GM19438 (cell line): ENCODE measurements around the gene MCF2L2.
A peak's percentile ranks its signal among the peaks of the same experiment; 100 is the strongest.
"Not testable (repeated sequence)": the region's sequence is repeated elsewhere in the genome, so short reads cannot be mapped to it uniquely, and the experiment has no call there.

Experiments
- ATAC-seq: cut with Tn5 transposase; IDR thresholded peaks from one replicate; pipeline ENCODE4 v1.9.1; 2021; ENCODE audit warnings: low read depth; ENCODE audit not compliant: unreplicated experiment

The MCF2L2 gene

GRCh38 chr3:183428447-183429211 lies at the start of gene MCF2L2:
Gene MCF2L2, minus strand, starts transcription at chr3:183428619. Its CDS starts 642 bp downstream, at chr3:183427977.
- ATAC-seq: peak; percentile 89

- no peak for ATAC-seq
These were observed 49.5 kb upstream of the MCF2L2 start for GRCh38 chr3:183477801-183478456.

GRCh38 chr3:183475764-183476162 lies 47.3 kb upstream of the MCF2L2 start:
- not testable (repeated sequence) for ATAC-seq

- ATAC-seq: no peak
These were observed 46.8 kb upstream of the MCF2L2 start for GRCh38 chr3:183475016-183475763.

- ATAC-seq: no peak
These were observed 45.5 kb upstream of the MCF2L2 start for GRCh38 chr3:183473969-183474368.

GRCh38 chr3:183472155-183472554 lies 43.7 kb upstream of the MCF2L2 start:
- no peak for ATAC-seq

GRCh38 chr3:183468424-183468823 lies 40.0 kb upstream of the MCF2L2 start:
- ATAC-seq: no peak

GRCh38 chr3:183466575-183466974 lies 38.2 kb upstream of the MCF2L2 start:
- ATAC-seq: no peak

- ATAC-seq: not testable (repeated sequence)
These were observed 37.3 kb upstream of the MCF2L2 start for GRCh38 chr3:183465710-183466109.

- no peak for ATAC-seq
These were observed 36.1 kb upstream of the MCF2L2 start for GRCh38 chr3:183464480-183464879.

- no peak for ATAC-seq
These were observed 31.9 kb upstream of the MCF2L2 start for GRCh38 chr3:183460081-183461055.

GRCh38 chr3:183455089-183455488 lies 26.7 kb upstream of the MCF2L2 start:
- ATAC-seq: no peak

- no peak for ATAC-seq
These were observed 25.6 kb upstream of the MCF2L2 start for GRCh38 chr3:183454064-183454463.

- ATAC-seq: no peak
These were observed 21.4 kb upstream of the MCF2L2 start for GRCh38 chr3:183449791-183450190.

- ATAC-seq: no peak
These were observed 21.0 kb upstream of the MCF2L2 start for GRCh38 chr3:183449391-183449790.

GRCh38 chr3:183448369-183449128 lies 20.1 kb upstream of the MCF2L2 start:
- ATAC-seq: no peak

- ATAC-seq: peak; percentile 82
These were observed 19.0 kb upstream of the MCF2L2 start for GRCh38 chr3:183447206-183448001.

GRCh38 chr3:183446838-183447205 lies 18.4 kb upstream of the MCF2L2 start:
- ATAC-seq: no peak

GRCh38 chr3:183444748-183445147 lies 16.3 kb upstream of the MCF2L2 start:
- no peak for ATAC-seq
